ENCODE measurements around the gene COL9A3.

- TF ChIP-seq POLR2A (IDR thresholded peaks at IDR 0.05; ENCODE audit: low read depth, low read length), result no peak
- no peak for TF ChIP-seq POLR2AphosphoS5 (IDR thresholded peaks at IDR 0.05; ENCODE audit: low read depth, low read length)
These were observed 41.4 kb downstream of the COL9A3 start for GRCh38 chr20:62858058-62858830.

Measured in GM12892 (cell line).